ENCODE results near the gene HOXD1.

The HOXD1 gene

DNA sequence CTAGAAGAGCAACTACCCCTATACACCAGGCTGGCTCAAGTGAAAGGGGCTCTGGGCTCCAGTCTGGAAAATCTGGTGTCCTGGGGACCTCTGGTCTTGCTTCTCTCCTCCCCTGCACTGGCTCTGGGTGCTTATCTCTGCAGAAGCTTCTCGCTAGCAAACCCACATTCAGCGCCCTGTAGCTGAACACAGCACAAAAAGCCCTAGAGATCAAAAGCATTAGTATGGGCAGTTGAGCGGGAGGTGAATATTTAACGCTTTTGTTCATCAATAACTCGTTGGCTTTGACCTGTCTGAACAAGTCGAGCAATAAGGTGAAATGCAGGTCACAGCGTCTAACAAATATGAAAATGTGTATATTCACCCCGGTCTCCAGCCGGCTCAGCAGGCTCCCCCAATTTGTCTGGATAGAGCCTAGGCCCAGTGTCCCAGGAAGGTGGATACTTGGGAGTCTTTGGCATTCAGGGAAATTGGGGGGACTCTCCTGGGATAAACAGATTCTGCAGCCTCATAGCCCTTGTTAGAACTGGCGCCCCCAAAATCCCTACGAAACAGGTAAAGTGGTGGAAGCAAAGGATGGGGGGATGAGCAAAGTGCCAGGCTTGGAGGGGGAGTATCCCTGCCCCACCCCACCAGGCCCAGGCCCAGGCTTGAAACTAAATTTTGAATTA is 39.6 kb upstream of the HOXD1 start:
- in situ Hi-C loops (cut with HindIII; ENCODE audit: low pct_ligation_motif_present, low sequenced_read_pairs) = loop anchor here (25.0 kb wide), 1 partner anchor 488 kb away; no protein-coding TSS in a partner anchor
- TF ChIP-seq, protein P1, sequence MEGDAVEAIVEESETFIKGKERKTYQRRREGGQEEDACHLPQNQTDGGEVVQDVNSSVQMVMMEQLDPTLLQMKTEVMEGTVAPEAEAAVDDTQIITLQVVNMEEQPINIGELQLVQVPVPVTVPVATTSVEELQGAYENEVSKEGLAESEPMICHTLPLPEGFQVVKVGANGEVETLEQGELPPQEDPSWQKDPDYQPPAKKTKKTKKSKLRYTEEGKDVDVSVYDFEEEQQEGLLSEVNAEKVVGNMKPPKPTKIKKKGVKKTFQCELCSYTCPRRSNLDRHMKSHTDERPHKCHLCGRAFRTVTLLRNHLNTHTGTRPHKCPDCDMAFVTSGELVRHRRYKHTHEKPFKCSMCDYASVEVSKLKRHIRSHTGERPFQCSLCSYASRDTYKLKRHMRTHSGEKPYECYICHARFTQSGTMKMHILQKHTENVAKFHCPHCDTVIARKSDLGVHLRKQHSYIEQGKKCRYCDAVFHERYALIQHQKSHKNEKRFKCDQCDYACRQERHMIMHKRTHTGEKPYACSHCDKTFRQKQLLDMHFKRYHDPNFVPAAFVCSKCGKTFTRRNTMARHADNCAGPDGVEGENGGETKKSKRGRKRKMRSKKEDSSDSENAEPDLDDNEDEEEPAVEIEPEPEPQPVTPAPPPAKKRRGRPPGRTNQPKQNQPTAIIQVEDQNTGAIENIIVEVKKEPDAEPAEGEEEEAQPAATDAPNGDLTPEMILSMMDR (IDR thresholded peaks at IDR 0.05; ENCODE audit: low read depth, low read length, missing control alignments) = no peak
- Histone ChIP-seq H3K27ac (no peak overlapping the region), H3K36me3 (replicated peaks) (no peaks in the 10 kb centered on the region), H3K4me3 (ENCODE audit: low read depth, low read length) (no peak overlapping the region), H3K27me3 (replicated peaks) (peaks cover 89% of the 10 kb centered on the region)
- DNase-seq = no peak

- peaks cover 93% of the 10 kb centered on the region for H3K27me3 ChIP-seq (replicated peaks)
- H3K27ac ChIP-seq = no peak overlapping the region
- H3K36me3 ChIP-seq (replicated peaks) = no peaks in the 10 kb centered on the region
- no peak overlapping the region for H3K4me3 ChIP-seq (ENCODE audit: low read depth, low read length)
- in situ Hi-C loops (cut with HindIII; ENCODE audit: low pct_ligation_motif_present, low sequenced_read_pairs) = loop anchor here (25.0 kb wide), 1 partner anchor 488 kb away; no protein-coding TSS in a partner anchor
- TF ChIP-seq, protein P1 (IDR thresholded peaks at IDR 0.05; ENCODE audit: low read depth, low read length, missing control alignments) = no peak
- no peak for DNase-seq
These were observed 39.0 kb upstream of the HOXD1 start for GRCh38 chr2:176149481-176149938.

GRCh38 chr2:176149939-176150583 is 38.4 kb upstream of the HOXD1 start:
- Histone ChIP-seq H3K27me3 (replicated peaks) (peaks cover 93% of the 10 kb centered on the region), H3K36me3 (replicated peaks) (no peaks in the 10 kb centered on the region), H3K4me3 (ENCODE audit: low read depth, low read length) (no peak overlapping the region), H3K27ac (no peak overlapping the region)
- TF ChIP-seq, protein P1 (IDR thresholded peaks at IDR 0.05; ENCODE audit: low read depth, low read length, missing control alignments) = no peak
- in situ Hi-C loops (cut with HindIII; ENCODE audit: low pct_ligation_motif_present, low sequenced_read_pairs) = loop anchor here (25.0 kb wide), 1 partner anchor 487 kb away; no protein-coding TSS in a partner anchor
- DNase-seq = no peak

- TF ChIP-seq, protein P1 (IDR thresholded peaks at IDR 0.05; ENCODE audit: low read depth, low read length, missing control alignments) = no peak
- in situ Hi-C loops (cut with HindIII; ENCODE audit: low pct_ligation_motif_present, low sequenced_read_pairs) = no loop called here
- peaks cover 93% of the 10 kb centered on the region for H3K27me3 ChIP-seq (replicated peaks)
- no peaks in the 10 kb centered on the region for H3K36me3 ChIP-seq (replicated peaks)
- no peak for DNase-seq
- no peak overlapping the region for H3K27ac ChIP-seq
- no peak overlapping the region for H3K4me3 ChIP-seq (ENCODE audit: low read depth, low read length)
These were observed 37.7 kb upstream of the HOXD1 start for GRCh38 chr2:176150584-176151441.

DNA sequence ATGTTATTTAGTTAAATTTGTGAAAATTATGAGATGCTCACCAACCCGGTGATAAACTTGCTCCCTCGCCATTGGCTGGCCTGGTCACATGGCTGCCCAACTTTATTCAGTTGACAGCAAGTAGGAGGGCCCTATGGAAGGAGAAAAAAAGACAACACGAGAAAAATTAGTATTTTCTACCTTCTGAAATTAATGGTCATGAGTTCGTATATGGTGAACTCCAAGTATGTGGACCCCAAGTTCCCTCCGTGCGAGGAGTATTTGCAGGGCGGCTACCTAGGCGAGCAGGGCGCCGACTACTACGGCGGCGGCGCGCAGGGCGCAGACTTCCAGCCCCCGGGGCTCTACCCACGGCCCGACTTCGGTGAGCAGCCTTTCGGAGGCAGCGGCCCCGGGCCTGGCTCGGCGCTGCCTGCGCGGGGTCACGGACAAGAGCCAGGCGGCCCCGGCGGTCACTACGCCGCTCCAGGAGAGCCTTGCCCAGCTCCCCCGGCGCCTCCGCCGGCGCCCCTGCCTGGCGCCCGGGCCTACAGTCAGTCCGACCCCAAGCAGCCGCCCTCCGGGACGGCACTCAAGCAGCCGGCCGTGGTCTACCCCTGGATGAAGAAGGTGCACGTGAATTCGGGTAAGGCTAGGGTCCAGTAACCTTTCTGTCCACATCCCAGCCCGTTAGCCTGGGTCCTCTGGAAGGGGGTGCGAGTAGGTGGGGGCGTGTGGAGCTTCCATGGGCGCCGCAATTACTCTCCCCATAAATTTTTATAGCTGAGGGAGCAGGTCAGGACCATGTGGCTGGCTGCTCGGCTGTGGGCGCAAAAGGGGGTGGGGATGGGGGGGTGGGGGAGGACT is 36.8 kb upstream of the HOXD1 start, which contains the start of gene HOXD4:
TSS of gene HOXD4 (plus strand) at position 109 of the 846 bp plus-strand sequence. CDS start at position 193, 84 bp downstream.
- DNase-seq = no peak
- TF ChIP-seq, protein P1 (IDR thresholded peaks at IDR 0.05; ENCODE audit: low read depth, low read length, missing control alignments) = no peak
- in situ Hi-C loops (cut with HindIII; ENCODE audit: low pct_ligation_motif_present, low sequenced_read_pairs) = no loop called here
- H3K27ac ChIP-seq = no peak within 1 kb of the TSS
- H3K4me3 ChIP-seq (ENCODE audit: low read depth, low read length) = peak within 1 kb of the TSS; percentile 43
- peaks cover 93% of the 10 kb centered on the region for H3K27me3 ChIP-seq (replicated peaks)
- no peaks in the 10 kb centered on the region for H3K36me3 ChIP-seq (replicated peaks)
